Measurements from ENCODE around the gene QKI.
"Not testable (repeated sequence)": the region's sequence is repeated elsewhere in the genome, so short reads cannot be mapped to it uniquely, and the experiment has no call there.

QKI gene

GRCh38 chr6:163435023-163435422 is 20.5 kb downstream of the QKI start:
- DNase-seq (ENCODE audit: low spot score) (no peak), ATAC-seq (ENCODE audit: low read depth) (no peak)
- no peak overlapping the region for H3K27ac ChIP-seq (ENCODE audit: poor library complexity, severe bottlenecking)
- H3K36me3 ChIP-seq (ENCODE audit: low read depth): 0 out of 2 replicates have a peak, but pooled peaks cover 2% of the 10 kb centered on the region
- H3K9me3 ChIP-seq (ENCODE audit: severe bottlenecking): no peaks in the 10 kb centered on the region
- H3K27me3 ChIP-seq (ENCODE audit: insufficient read depth, poor library complexity, severe bottlenecking): no peaks in the 10 kb centered on the region
- TF ChIP-seq CTCF (IDR thresholded peaks at IDR 0.05; ENCODE audit: poor library complexity, severe bottlenecking): no peak
- H3K4me1 ChIP-seq (ENCODE audit: insufficient read depth, poor library complexity, severe bottlenecking): peaks cover 27% of the 10 kb centered on the region
- no peak overlapping the region for H3K4me3 ChIP-seq (ENCODE audit: severe bottlenecking)

- H3K4me3 ChIP-seq (ENCODE audit: severe bottlenecking): no peak overlapping the region
- no peak for DNase-seq (ENCODE audit: low spot score)
- H3K27ac ChIP-seq (ENCODE audit: poor library complexity, severe bottlenecking): no peak overlapping the region
- no peaks in the 10 kb centered on the region for H3K27me3 ChIP-seq (ENCODE audit: insufficient read depth, poor library complexity, severe bottlenecking)
- no peak for TF ChIP-seq CTCF (IDR thresholded peaks at IDR 0.05; ENCODE audit: poor library complexity, severe bottlenecking)
- H3K4me1 ChIP-seq (ENCODE audit: insufficient read depth, poor library complexity, severe bottlenecking): peaks cover 35% of the 10 kb centered on the region
- 0 out of 2 replicates have a peak, but pooled peaks cover 2% of the 10 kb centered on the region for H3K36me3 ChIP-seq (ENCODE audit: low read depth)
- ATAC-seq (ENCODE audit: low read depth): no peak
- no peaks in the 10 kb centered on the region for H3K9me3 ChIP-seq (ENCODE audit: severe bottlenecking)
Observed at GRCh38 chr6:163436843-163437242, 22.3 kb downstream of the QKI start.

GRCh38 chr6:163437466-163437865 is 22.9 kb downstream of the QKI start:
- Histone ChIP-seq H3K4me3 (ENCODE audit: severe bottlenecking) (no peak overlapping the region), H3K27ac (ENCODE audit: poor library complexity, severe bottlenecking) (no peak overlapping the region), H3K9me3 (ENCODE audit: severe bottlenecking) (no peaks in the 10 kb centered on the region), H3K36me3 (ENCODE audit: low read depth) (0 out of 2 replicates have a peak, but pooled peaks cover 2% of the 10 kb centered on the region), H3K4me1 (ENCODE audit: insufficient read depth, poor library complexity, severe bottlenecking) (peaks cover 35% of the 10 kb centered on the region), H3K27me3 (ENCODE audit: insufficient read depth, poor library complexity, severe bottlenecking) (no peaks in the 10 kb centered on the region)
- no peak for TF ChIP-seq CTCF (IDR thresholded peaks at IDR 0.05; ENCODE audit: poor library complexity, severe bottlenecking)
- no peak for DNase-seq (ENCODE audit: low spot score)
- ATAC-seq (ENCODE audit: low read depth): no peak

- no peak for DNase-seq (ENCODE audit: low spot score)
- H3K9me3 ChIP-seq (ENCODE audit: severe bottlenecking): no peaks in the 10 kb centered on the region
- ATAC-seq (ENCODE audit: low read depth): peak; percentile 84
- H3K27me3 ChIP-seq (ENCODE audit: insufficient read depth, poor library complexity, severe bottlenecking): no peaks in the 10 kb centered on the region
- no peak overlapping the region for H3K27ac ChIP-seq (ENCODE audit: poor library complexity, severe bottlenecking)
- H3K36me3 ChIP-seq (ENCODE audit: low read depth): 0 out of 2 replicates have a peak, but pooled peaks cover 2% of the 10 kb centered on the region
- no peak for TF ChIP-seq CTCF (IDR thresholded peaks at IDR 0.05; ENCODE audit: poor library complexity, severe bottlenecking)
- H3K4me1 ChIP-seq (ENCODE audit: insufficient read depth, poor library complexity, severe bottlenecking): peaks cover 35% of the 10 kb centered on the region
- H3K4me3 ChIP-seq (ENCODE audit: severe bottlenecking): no peak overlapping the region
Observed at GRCh38 chr6:163438298-163438939, 23.9 kb downstream of the QKI start.

GRCh38 chr6:163438940-163439335 is 24.4 kb downstream of the QKI start:
- no peak overlapping the region for H3K27ac ChIP-seq (ENCODE audit: poor library complexity, severe bottlenecking)
- ATAC-seq (ENCODE audit: low read depth) (no peak), DNase-seq (ENCODE audit: low spot score) (no peak)
- H3K4me3 ChIP-seq (ENCODE audit: severe bottlenecking): no peak overlapping the region
- H3K27me3 ChIP-seq (ENCODE audit: insufficient read depth, poor library complexity, severe bottlenecking): no peaks in the 10 kb centered on the region
- TF ChIP-seq CTCF (IDR thresholded peaks at IDR 0.05; ENCODE audit: poor library complexity, severe bottlenecking): no peak
- H3K4me1 ChIP-seq (ENCODE audit: insufficient read depth, poor library complexity, severe bottlenecking): peaks cover 35% of the 10 kb centered on the region
- no peaks in the 10 kb centered on the region for H3K9me3 ChIP-seq (ENCODE audit: severe bottlenecking)
- H3K36me3 ChIP-seq (ENCODE audit: low read depth): 0 out of 2 replicates have a peak, but pooled peaks cover 2% of the 10 kb centered on the region

- not testable (repeated sequence) for H3K27ac ChIP-seq (ENCODE audit: poor library complexity, severe bottlenecking); ATAC-seq (ENCODE audit: low read depth); H3K27me3 ChIP-seq (ENCODE audit: insufficient read depth, poor library complexity, severe bottlenecking); H3K4me3 ChIP-seq (ENCODE audit: severe bottlenecking); H3K9me3 ChIP-seq (ENCODE audit: severe bottlenecking); H3K36me3 ChIP-seq (ENCODE audit: low read depth); DNase-seq (ENCODE audit: low spot score)
- peaks cover 35% of the 10 kb centered on the region for H3K4me1 ChIP-seq (ENCODE audit: insufficient read depth, poor library complexity, severe bottlenecking)
Observed at GRCh38 chr6:163439390-163439789, 24.9 kb downstream of the QKI start.

Data from RWPE2 (cell line).